Measurements from ENCODE around the gene HSPG2. TPM values are rescaled to one million over a fixed set of nuclear protein-coding genes. Genes with fewer than 3 reads are reported as not detected.

Gene HSPG2
- total RNA-seq, 1 donor from 2014 or later: 1,732 TPM

GRCh38 chr1:21821385-21822019 is 115.6 kb downstream of the HSPG2 start:
- DNase-seq (ENCODE audit: low spot score): no peak
- Mint-ChIP-seq H3K4me1 (ENCODE audit: unreplicated experiment) (peaks cover 12% of the 10 kb centered on the region), H3K36me3 (ENCODE audit: low read depth, unreplicated experiment) (peaks cover 32% of the 10 kb centered on the region), H3K4me3 (ENCODE audit: unreplicated experiment) (peak overlapping the region; percentile 71), H3K27ac (ENCODE audit: unreplicated experiment) (peak overlapping the region; percentile 67), H3K9me3 (ENCODE audit: unreplicated experiment) (no peaks in the 10 kb centered on the region), H3K27me3 (ENCODE audit: unreplicated experiment) (peaks cover 28% of the 10 kb centered on the region)
- no peak for TF ChIP-seq CTCF (IDR thresholded peaks at IDR 0.05; ENCODE audit: unreplicated experiment)

- no peak for DNase-seq (ENCODE audit: low spot score)
- Mint-ChIP-seq H3K9me3 (ENCODE audit: unreplicated experiment) (no peaks in the 10 kb centered on the region), H3K4me3 (ENCODE audit: unreplicated experiment) (peak overlapping the region; percentile 71), H3K36me3 (ENCODE audit: low read depth, unreplicated experiment) (peaks cover 31% of the 10 kb centered on the region), H3K4me1 (ENCODE audit: unreplicated experiment) (peaks cover 15% of the 10 kb centered on the region), H3K27me3 (ENCODE audit: unreplicated experiment) (peaks cover 26% of the 10 kb centered on the region), H3K27ac (ENCODE audit: unreplicated experiment) (peak overlapping the region; percentile 57)
- TF ChIP-seq CTCF (IDR thresholded peaks at IDR 0.05; ENCODE audit: unreplicated experiment): no peak
These were observed 116.4 kb downstream of the HSPG2 start for GRCh38 chr1:21820597-21821232.

- Mint-ChIP-seq H3K36me3 (ENCODE audit: low read depth, unreplicated experiment) (peaks cover 34% of the 10 kb centered on the region), H3K4me3 (ENCODE audit: unreplicated experiment) (peak overlapping the region; percentile 35)
- no peak for TF ChIP-seq CTCF (IDR thresholded peaks at IDR 0.05; ENCODE audit: unreplicated experiment)
These were observed 118.5 kb downstream of the HSPG2 start for GRCh38 chr1:21818656-21819055.

GRCh38 chr1:21816602-21817302 is 120.4 kb downstream of the HSPG2 start:
- Mint-ChIP-seq H3K27me3 (ENCODE audit: unreplicated experiment) (peaks cover 33% of the 10 kb centered on the region), H3K9me3 (ENCODE audit: unreplicated experiment) (no peaks in the 10 kb centered on the region), H3K27ac (ENCODE audit: unreplicated experiment) (peak overlapping the region; percentile 22), H3K4me3 (ENCODE audit: unreplicated experiment) (peak overlapping the region; percentile 27), H3K4me1 (ENCODE audit: unreplicated experiment) (peaks cover 25% of the 10 kb centered on the region), H3K36me3 (ENCODE audit: low read depth, unreplicated experiment) (peaks cover 32% of the 10 kb centered on the region)
- DNase-seq (ENCODE audit: low spot score): no peak
- no peak for TF ChIP-seq CTCF (IDR thresholded peaks at IDR 0.05; ENCODE audit: unreplicated experiment)

More at GRCh38 chr1:21818656-21819055, 118.5 kb downstream of the HSPG2 start:
- Mint-ChIP-seq H3K27ac (ENCODE audit: unreplicated experiment) (peak overlapping the region; percentile 57), H3K4me1 (ENCODE audit: unreplicated experiment) (peaks cover 19% of the 10 kb centered on the region), H3K27me3 (ENCODE audit: unreplicated experiment) (peaks cover 31% of the 10 kb centered on the region), H3K9me3 (ENCODE audit: unreplicated experiment) (no peaks in the 10 kb centered on the region)
- peak; percentile 58 for DNase-seq (ENCODE audit: low spot score)
